ENCODE data around the gene CTDSPL.
"Not testable (repeated sequence)": the region's sequence is repeated elsewhere in the genome, so short reads cannot be mapped to it uniquely, and the experiment has no call there.

The CTDSPL gene

DNA sequence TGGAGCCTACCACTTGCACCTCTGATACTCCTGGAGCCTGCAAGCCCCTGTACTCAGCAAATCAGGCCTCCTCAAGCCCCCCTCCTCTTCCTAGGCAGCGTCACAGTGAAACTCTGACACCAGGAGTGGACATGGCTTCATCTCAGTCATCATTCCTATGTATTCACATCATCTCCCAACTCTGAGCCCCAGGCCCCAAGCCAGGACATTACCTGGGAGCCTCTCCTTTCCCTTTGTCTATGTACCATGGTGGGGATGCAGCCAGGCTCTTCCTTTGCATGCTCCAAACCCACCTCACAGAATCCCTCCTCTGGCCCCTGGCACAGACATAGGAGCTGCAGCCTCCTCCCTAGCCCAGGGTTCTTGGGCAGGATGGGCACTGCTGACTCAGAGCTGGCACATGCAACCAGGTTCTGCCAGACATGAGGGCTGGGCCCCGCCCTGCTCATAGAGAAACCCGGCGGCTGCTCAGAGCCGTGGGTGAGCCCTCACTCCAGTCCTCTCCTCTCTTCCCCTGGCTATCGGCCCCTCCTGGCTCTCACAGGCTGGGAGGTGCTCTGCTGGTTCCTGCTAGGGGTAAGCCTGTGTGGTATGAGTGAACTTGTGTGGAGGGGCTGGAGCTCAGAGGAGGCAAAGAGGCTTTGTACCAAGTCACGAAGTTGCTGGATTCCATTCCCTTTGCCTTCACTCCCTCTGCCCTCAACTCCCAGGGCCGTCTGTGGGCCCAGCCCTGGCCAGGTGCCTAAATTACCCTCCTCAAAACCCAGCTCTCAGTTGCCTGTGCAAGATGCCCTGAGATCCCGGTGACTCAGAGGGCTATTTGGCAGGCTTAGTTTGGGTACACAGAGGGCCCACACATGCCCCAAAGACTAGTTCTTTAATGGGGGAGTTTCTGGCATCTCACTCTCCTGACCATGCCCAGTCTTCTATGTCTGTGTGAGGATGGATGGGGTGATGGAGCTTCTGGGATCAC, 169.6 kb downstream of the CTDSPL start:
- H3K4me1 ChIP-seq (ENCODE audit: control insufficient read depth, insufficient read depth, low read length), result peaks cover 26% of the 10 kb centered on the region
- H3K36me3 ChIP-seq (ENCODE audit: control insufficient read depth, insufficient read depth, low read length), result no peaks in the 10 kb centered on the region
- H3K9ac ChIP-seq (ENCODE audit: low read length), result no peak overlapping the region
- no peak overlapping the region for H3K4me3 ChIP-seq (ENCODE audit: low read length)
- H3K27me3 ChIP-seq (ENCODE audit: control insufficient read depth, insufficient read depth, low read length), result no peaks in the 10 kb centered on the region
- H3K9me3 ChIP-seq (ENCODE audit: control insufficient read depth, low read length), result no peaks in the 10 kb centered on the region

DNA sequence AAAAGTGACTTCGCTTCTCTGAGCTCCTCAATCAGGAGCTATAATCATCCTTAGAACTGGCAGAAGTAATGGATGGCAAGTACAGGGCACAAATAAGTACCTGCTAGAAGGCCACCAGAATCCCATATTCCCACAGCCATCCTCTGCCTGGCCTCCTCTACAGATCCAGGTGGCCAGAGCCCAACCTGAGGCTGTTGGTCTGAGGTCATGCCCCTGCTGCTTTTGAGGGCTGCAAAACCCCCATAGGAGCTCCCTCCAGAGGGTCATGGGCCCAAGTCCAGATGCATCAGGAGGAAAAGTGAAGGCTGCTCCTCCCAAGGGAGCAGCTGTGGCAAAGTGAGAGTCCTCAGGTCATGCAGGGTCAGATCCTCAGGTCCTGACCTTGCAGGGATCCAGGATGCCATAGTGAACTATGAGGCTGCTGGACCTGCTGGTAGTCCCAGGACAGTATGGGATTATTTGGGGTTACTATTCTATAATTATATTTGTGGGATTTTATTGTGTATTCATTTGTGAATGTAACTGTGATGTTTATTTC, 170.7 kb downstream of the CTDSPL start:
- Histone ChIP-seq H3K9me3 (ENCODE audit: control insufficient read depth, low read length) (no peaks in the 10 kb centered on the region), H3K4me3 (ENCODE audit: low read length) (no peak overlapping the region), H3K36me3 (ENCODE audit: control insufficient read depth, insufficient read depth, low read length) (no peaks in the 10 kb centered on the region), H3K4me1 (ENCODE audit: control insufficient read depth, insufficient read depth, low read length) (peaks cover 26% of the 10 kb centered on the region), H3K9ac (ENCODE audit: low read length) (no peak overlapping the region), H3K27me3 (ENCODE audit: control insufficient read depth, insufficient read depth, low read length) (no peaks in the 10 kb centered on the region)

- H3K4me3 ChIP-seq (ENCODE audit: low read length); H3K9me3 ChIP-seq (ENCODE audit: control insufficient read depth, low read length); H3K27me3 ChIP-seq (ENCODE audit: control insufficient read depth, insufficient read depth, low read length); H3K36me3 ChIP-seq (ENCODE audit: control insufficient read depth, insufficient read depth, low read length); H3K9ac ChIP-seq (ENCODE audit: low read length): not testable (repeated sequence)
- H3K4me1 ChIP-seq (ENCODE audit: control insufficient read depth, insufficient read depth, low read length), result peaks cover 25% of the 10 kb centered on the region
These were observed 171.9 kb downstream of the CTDSPL start for GRCh38 chr3:38033586-38033985.

Measured in mucosa of stomach (tissue), 1 donor.